HG03135 (cell line): ENCODE results near the gene TRIM23.
A peak's percentile ranks its signal among the peaks of the same experiment; 100 is the strongest.

Experiments
- ATAC-seq: cut with Tn5 transposase; IDR thresholded peaks from one replicate; pipeline ENCODE4 v1.9.1; 2021; ENCODE audit warnings: mild to moderate bottlenecking, moderate library complexity; ENCODE audit not compliant: unreplicated experiment

Gene TRIM23

GRCh38 chr5:65570598-65571226 is 53.4 kb downstream of the TRIM23 start:
- no peak for ATAC-seq

- ATAC-seq, result no peak
Observed at GRCh38 chr5:65566505-65566904, 57.6 kb downstream of the TRIM23 start.

- no peak for ATAC-seq
Observed at GRCh38 chr5:65563777-65564176, 60.4 kb downstream of the TRIM23 start.

GRCh38 chr5:65562731-65563701 is 61.1 kb downstream of the TRIM23 start, which contains the start of the genes CENPK and PPWD1:
CENPK (minus strand) TSS chr5:65563168; CDS start chr5:65554907, 8,261 bp downstream.
PPWD1 (plus strand) TSS chr5:65563296; CDS start chr5:65563311, 15 bp downstream.
- ATAC-seq, result peak; percentile 99

- ATAC-seq, result no peak
Observed at GRCh38 chr5:65556718-65557117, 67.4 kb downstream of the TRIM23 start.

GRCh38 chr5:65556181-65556580 is 68.0 kb downstream of the TRIM23 start:
- ATAC-seq, result no peak

- ATAC-seq, result no peak
Observed at GRCh38 chr5:65555287-65555686, 68.8 kb downstream of the TRIM23 start.

GRCh38 chr5:65553941-65554340 is 70.2 kb downstream of the TRIM23 start:
- no peak for ATAC-seq

GRCh38 chr5:65548281-65548680 is 75.9 kb downstream of the TRIM23 start:
- ATAC-seq, result no peak

- no peak for ATAC-seq
Observed at GRCh38 chr5:65546141-65546540, 78.0 kb downstream of the TRIM23 start.

- no peak for ATAC-seq
Observed at GRCh38 chr5:65544473-65544872, 79.7 kb downstream of the TRIM23 start.

GRCh38 chr5:65539827-65540226 is 84.3 kb downstream of the TRIM23 start:
- no peak for ATAC-seq
